ENCODE results near the gene DPP9.
A peak's percentile ranks its signal among the peaks of the same experiment; 100 is the strongest.

Gene DPP9

DNA sequence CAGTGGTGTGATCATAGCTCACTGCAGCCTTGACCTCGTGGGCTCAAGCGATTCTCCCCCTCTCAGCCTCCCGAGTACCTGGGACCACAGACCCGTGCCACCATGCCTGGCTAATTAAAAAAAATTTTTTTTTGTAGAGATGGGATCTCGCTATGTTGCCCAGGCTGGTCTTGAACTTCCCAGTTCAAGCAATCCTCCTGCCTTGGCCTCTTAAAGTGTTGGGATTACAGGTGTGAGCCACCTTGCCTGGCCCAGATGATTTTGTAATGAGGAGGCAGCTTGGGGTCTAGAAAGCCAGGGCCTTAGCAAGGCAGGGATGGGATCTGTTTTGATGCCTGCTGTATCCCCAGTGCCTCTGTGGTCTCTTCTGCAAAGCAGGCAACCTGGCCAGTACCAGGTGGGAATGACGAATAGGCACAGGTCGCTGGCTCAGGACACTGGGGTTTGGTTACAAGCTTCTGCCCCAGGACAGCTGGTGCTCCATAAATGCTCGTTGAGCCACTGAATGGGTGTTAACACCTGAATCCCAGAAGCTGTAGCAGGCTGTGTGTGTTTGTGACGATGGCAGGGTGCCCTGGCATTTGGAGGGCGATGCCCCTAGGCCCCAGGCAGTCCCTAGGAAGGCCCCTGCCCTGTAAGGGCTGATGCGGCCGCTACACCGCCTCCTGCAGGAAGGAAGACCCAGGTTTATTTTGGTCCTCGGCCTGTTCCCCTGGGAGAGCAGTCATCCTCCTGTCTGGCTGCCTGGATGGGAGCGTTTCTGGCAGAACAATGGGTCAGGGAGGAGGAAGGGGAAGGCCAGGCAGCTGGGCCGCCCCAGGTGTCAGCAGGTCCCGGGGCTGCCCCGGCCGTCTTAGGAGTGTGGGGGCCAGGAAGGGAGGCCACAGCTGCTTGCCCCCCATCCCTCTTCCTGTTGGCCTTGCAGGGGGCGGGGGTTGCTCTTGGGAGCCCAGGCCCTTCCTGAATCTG lies 75.7 kb downstream of the DPP9 start:
- DNase-seq (ENCODE audit: low spot score) = peak; percentile 60
- TF ChIP-seq, protein P1, sequence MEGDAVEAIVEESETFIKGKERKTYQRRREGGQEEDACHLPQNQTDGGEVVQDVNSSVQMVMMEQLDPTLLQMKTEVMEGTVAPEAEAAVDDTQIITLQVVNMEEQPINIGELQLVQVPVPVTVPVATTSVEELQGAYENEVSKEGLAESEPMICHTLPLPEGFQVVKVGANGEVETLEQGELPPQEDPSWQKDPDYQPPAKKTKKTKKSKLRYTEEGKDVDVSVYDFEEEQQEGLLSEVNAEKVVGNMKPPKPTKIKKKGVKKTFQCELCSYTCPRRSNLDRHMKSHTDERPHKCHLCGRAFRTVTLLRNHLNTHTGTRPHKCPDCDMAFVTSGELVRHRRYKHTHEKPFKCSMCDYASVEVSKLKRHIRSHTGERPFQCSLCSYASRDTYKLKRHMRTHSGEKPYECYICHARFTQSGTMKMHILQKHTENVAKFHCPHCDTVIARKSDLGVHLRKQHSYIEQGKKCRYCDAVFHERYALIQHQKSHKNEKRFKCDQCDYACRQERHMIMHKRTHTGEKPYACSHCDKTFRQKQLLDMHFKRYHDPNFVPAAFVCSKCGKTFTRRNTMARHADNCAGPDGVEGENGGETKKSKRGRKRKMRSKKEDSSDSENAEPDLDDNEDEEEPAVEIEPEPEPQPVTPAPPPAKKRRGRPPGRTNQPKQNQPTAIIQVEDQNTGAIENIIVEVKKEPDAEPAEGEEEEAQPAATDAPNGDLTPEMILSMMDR (IDR thresholded peaks at IDR 0.05; ENCODE audit: borderline replicate concordance, control extremely low read depth, extremely low read depth, insufficient read depth, missing control alignments) = no peak
- in situ Hi-C loops (cut with MboI; ENCODE audit: low sequenced_read_pairs, unreplicated experiment) = no loop called here

DNA sequence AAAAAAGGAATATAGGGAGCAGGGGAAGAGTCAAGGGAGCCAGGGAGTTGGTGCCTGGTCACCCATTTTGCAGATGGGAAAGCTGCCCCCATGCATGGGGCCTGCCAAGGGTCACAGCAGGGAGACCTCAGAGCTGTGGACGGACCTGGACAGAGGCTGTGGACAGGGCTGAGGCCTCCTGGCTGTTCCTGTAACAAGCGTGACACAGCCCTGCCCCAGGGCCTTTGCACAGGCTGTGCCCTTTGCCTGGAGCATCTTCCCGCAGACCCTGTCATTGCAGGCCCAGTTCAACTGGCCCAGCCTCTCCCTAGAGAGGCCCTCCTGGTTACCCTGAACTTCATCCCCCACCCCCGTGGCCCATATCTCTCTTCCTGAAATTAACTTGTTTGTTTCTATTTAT lies 77.9 kb downstream of the DPP9 start:
- in situ Hi-C loops (cut with MboI; ENCODE audit: low sequenced_read_pairs, unreplicated experiment) = no loop called here
- no peak for DNase-seq (ENCODE audit: low spot score)
- TF ChIP-seq, protein P1 (IDR thresholded peaks at IDR 0.05; ENCODE audit: borderline replicate concordance, control extremely low read depth, extremely low read depth, insufficient read depth, missing control alignments) = no peak

DNA sequence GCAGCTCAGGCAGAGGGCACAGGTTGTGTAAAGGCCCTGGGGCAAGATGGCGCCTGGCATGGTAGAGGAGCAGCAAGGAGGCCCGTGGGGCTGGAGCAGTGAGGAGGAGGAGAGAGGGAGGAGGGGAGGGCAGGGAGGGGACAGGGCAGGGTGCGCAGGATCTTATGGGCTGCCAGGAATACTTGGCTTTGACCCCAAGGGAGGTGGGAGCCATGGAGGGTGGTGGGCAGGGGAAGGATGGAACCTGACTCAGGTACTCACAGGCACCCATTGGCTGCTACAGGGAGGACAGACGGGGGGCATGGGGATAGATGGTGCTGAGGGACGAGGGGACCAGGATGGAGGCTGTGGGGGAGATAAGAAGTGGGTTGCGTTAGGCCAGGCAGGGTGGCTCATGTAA lies 81.0 kb downstream of the DPP9 start:
- TF ChIP-seq, protein P1 (IDR thresholded peaks at IDR 0.05; ENCODE audit: borderline replicate concordance, control extremely low read depth, extremely low read depth, insufficient read depth, missing control alignments) = no peak
- no peak for DNase-seq (ENCODE audit: low spot score)
- in situ Hi-C loops (cut with MboI; ENCODE audit: low sequenced_read_pairs, unreplicated experiment) = no loop called here

DNA sequence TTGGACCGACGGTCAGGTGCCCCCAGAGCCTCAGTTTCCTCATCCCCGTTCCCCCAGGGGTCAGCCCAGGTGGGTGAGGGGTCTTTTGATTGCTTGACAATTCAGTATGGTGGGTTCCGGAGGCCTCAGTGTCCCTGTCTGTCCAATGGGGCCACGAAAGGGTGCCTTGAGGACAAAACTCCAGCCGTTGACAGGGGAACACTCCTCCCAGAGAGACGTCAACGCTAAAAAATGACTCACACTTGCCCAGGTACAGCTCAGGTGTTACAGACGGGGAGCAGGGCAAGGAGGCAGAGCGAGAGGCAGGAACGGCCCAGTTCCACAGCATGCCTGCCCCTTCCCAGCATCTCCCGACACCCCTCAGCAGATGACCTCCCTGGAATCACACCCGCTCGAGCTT lies 82.5 kb downstream of the DPP9 start:
- TF ChIP-seq, protein P1 (IDR thresholded peaks at IDR 0.05; ENCODE audit: borderline replicate concordance, control extremely low read depth, extremely low read depth, insufficient read depth, missing control alignments) = no peak
- in situ Hi-C loops (cut with MboI; ENCODE audit: low sequenced_read_pairs, unreplicated experiment) = no loop called here
- no peak for DNase-seq (ENCODE audit: low spot score)

DNA sequence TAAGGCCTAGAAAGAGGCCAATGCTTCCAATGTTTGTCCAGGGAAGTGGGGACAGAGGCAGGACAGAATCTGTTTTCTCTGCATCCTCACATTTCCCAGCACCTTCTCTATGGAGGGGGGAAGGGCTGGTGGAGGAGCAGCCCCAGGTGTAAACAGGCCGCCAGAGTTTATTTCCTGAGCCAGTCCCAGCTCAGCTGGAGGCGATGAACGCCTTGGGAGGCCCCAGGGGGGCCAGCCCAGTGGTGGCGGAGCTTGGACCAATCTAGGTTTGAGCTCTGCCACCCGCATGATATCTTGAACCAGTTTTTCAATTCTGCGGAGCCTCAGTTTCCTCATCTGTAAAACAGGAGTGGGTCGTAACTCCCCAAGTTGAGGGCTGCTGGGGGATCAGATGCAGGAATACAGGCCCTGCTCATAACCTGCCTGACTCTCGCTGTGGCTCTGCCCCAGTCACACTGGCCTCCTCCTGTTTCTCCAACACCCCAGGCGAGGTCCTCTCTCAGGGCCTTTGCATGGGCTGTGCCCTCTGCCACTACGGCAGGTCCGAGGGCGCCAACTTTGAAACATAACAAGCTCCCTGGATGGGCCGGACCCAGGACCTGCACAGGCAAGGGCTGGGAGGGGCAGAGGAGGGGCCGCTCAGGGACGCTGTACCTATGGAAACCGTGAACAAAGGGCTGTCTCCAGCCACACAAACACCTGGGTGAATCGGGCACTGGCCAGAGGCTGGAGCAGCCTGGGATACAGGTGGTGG lies 83.2 kb downstream of the DPP9 start:
- in situ Hi-C loops (cut with MboI; ENCODE audit: low sequenced_read_pairs, unreplicated experiment) = no loop called here
- TF ChIP-seq, protein P1 (IDR thresholded peaks at IDR 0.05; ENCODE audit: borderline replicate concordance, control extremely low read depth, extremely low read depth, insufficient read depth, missing control alignments) = no peak
- no peak for DNase-seq (ENCODE audit: low spot score)

DNA sequence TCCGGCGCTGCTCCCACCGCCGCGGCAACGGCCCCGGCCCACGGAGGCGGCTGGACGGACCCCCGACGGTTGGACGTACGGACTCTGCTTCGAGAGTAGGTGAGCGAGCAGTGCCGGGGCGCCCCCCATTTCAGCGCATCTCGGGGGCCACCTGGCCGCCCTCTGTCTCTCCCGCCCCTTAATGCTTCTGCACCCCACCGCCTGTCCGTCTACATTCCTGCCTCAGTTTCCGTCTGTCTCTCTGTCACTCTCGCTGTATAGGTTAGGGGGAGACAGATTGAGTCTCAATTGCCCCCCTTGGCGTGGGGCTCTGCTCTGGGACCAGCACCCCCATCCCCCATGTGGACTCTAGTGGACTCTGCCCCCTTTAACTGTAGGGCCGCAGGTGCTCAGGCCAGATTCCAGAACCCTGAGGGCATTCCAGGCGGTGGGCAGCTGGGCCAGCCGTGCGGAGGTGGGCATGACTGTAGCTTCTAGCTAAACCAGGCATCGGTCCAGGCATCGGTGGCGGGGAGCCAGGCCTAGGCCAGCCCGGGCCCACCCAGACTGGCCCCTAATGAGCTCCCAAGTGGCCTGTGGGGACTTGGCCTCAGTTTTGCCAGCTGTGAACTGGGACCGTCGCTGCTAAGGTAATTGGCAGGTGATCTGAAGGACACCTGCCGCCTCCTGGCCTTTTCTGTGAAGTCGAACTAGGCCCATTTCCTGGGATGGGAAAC lies 84.0 kb downstream of the DPP9 start:
- TF ChIP-seq, protein P1 (IDR thresholded peaks at IDR 0.05; ENCODE audit: borderline replicate concordance, control extremely low read depth, extremely low read depth, insufficient read depth, missing control alignments) = no peak
- in situ Hi-C loops (cut with MboI; ENCODE audit: low sequenced_read_pairs, unreplicated experiment) = loop anchor here (10.0 kb wide), 1 partner anchor 65 kb away; no protein-coding TSS in a partner anchor
- no peak for DNase-seq (ENCODE audit: low spot score)

Measured in GM13976 (cell line).